MCF 10A (cell line): ENCODE data around the gene GATAD2A. TPM values are rescaled to one million over a fixed set of nuclear protein-coding genes. Genes with fewer than 3 reads are reported as not detected.

Experiments used
- BruUV-seq: library from RNA; stranded (reverse); fragments of 400-500 nt; replicated peaks from 2 replicates; lab custom pipeline; 2021; lab: Mats Ljungman, UMichigan
- CTCF ChIA-PET: fragments of 300-600 bp; sonication (Branson Sonifier 250); formaldehyde crosslinking; extraction: SDS; loops from one replicate; lab custom pipeline; 2021; ENCODE audit warnings: antibody characterized with exemption, inconsistent platforms; lab: Yijun Ruan, JAX
- POLR2A ChIA-PET: fragments of 300-600, 350-650 bp; sonication (Branson Sonifier 250); formaldehyde crosslinking; extraction: SDS; loops from one replicate; lab custom pipeline; 2020; ENCODE audit warnings: antibody characterized with exemption, inconsistent platforms; lab: Yijun Ruan, JAX
- DNase-seq: peaks from one replicate; pipeline ENCODE4 v3.0.0-alpha.2; 2018; ENCODE audit not compliant: unreplicated experiment
- H3K27ac Mint-ChIP-seq: one replicate; pipeline ENCODE4 v1.8.0; 2022; ENCODE audit warnings: mild to moderate bottlenecking, low read depth, mixed read lengths; ENCODE audit not compliant: unreplicated experiment
- H3K27me3 Mint-ChIP-seq: one replicate; pipeline ENCODE4 v1.8.0; 2022; ENCODE audit warnings: mixed read lengths; ENCODE audit not compliant: insufficient read depth, unreplicated experiment
- H3K36me3 Mint-ChIP-seq: one replicate; pipeline ENCODE4 v1.8.0; 2022; ENCODE audit warnings: mild to moderate bottlenecking, moderate library complexity, mixed read lengths; ENCODE audit not compliant: insufficient read depth, unreplicated experiment
- H3K4me1 Mint-ChIP-seq: one replicate; pipeline ENCODE4 v1.8.0; 2022; ENCODE audit warnings: mixed read lengths; ENCODE audit not compliant: insufficient read depth, unreplicated experiment
- H3K4me3 Mint-ChIP-seq: one replicate; pipeline ENCODE4 v1.8.0; 2022; ENCODE audit warnings: mild to moderate bottlenecking, moderate library complexity, mixed read lengths; ENCODE audit not compliant: unreplicated experiment
- H3K9me3 Mint-ChIP-seq: one replicate; pipeline ENCODE4 v1.8.0; 2022; ENCODE audit warnings: mixed read lengths; ENCODE audit not compliant: unreplicated experiment
- CTCF ChIP-seq: fragments of 200-600 bp; IDR thresholded peaks from one replicate; pipeline ENCODE4 v1.8.0; 2022; ENCODE audit warnings: antibody characterized with exemption, mild to moderate bottlenecking; ENCODE audit not compliant: unreplicated experiment
- intact Hi-C: fragments of 100-400 bp; cut with micrococcal nuclease; formaldehyde crosslinking; loops from 2 replicates; pipeline ENCODE4 v1.14.1; 2022
- total RNA-seq: library from RNA; stranded (reverse); gene quantifications from 2 replicates; pipeline ENCODE4 v1.2.3, GENCODE V29; 2022

The GATAD2A gene
- total RNA-seq, 1 experiment from 2014 or later, result 91.5 TPM

- H3K27ac Mint-ChIP-seq, result no peak overlapping the region
These were observed 75.2 kb downstream of the GATAD2A start for GRCh38 chr19:19480688-19481087.

GRCh38 chr19:19482809-19483596, 77.5 kb downstream of the GATAD2A start:
- no peak overlapping the region for H3K4me3 Mint-ChIP-seq
- H3K27me3 Mint-ChIP-seq, result no peaks in the 10 kb centered on the region
- intact Hi-C loops, result no loop called here
- H3K36me3 Mint-ChIP-seq, result peaks cover 28% of the 10 kb centered on the region
- H3K9me3 Mint-ChIP-seq, result no peaks in the 10 kb centered on the region
- POLR2A ChIA-PET, result interaction anchor here (1.2 kb wide), 1 partner anchor 78 kb away, joined by 3 read pairs; the partner anchor contains the start of gene GATAD2A
- H3K4me1 Mint-ChIP-seq, result no peaks in the 10 kb centered on the region
- CTCF ChIA-PET, result interaction anchor here (0.5 to 4.5 kb wide), 4 partner anchors 7 to 327 kb away, joined by 3 to 30 read pairs (median 4); no protein-coding TSS in a partner anchor
- BruUV-seq, result no TSS peak
- no peak for TF ChIP-seq CTCF
- H3K27ac Mint-ChIP-seq, result no peak overlapping the region
- DNase-seq, result no peak

More at GRCh38 chr19:19480688-19481087, 75.2 kb downstream of the GATAD2A start:
- ChIA-PET CTCF (interaction anchor here (2.5 to 4.5 kb wide), 2 partner anchors 9 to 119 kb away, joined by 11 to 30 read pairs; no protein-coding TSS in a partner anchor), POLR2A (no interaction called here)
- no peak for DNase-seq
- Mint-ChIP-seq H3K36me3 (peaks cover 28% of the 10 kb centered on the region), H3K4me1 (peaks cover 2% of the 10 kb centered on the region), H3K27me3 (no peaks in the 10 kb centered on the region), H3K4me3 (no peak overlapping the region), H3K9me3 (no peaks in the 10 kb centered on the region)
- no TSS peak for BruUV-seq
- intact Hi-C loops, result no loop called here
- TF ChIP-seq CTCF, result no peak

- ChIA-PET POLR2A (no interaction called here), CTCF (interaction anchor here (0.6 to 7.5 kb wide), 4 partner anchors 34 to 389 kb away, joined by 3 to 176 read pairs (median 4); no protein-coding TSS in a partner anchor)
- H3K4me3 Mint-ChIP-seq, result no peak overlapping the region
- no peaks in the 10 kb centered on the region for H3K9me3 Mint-ChIP-seq
- intact Hi-C loops, result loop anchor here (5.0 kb wide), 1 partner anchor 78 kb away; the partner anchor contains the start of gene GATAD2A
- H3K4me1 Mint-ChIP-seq, result peaks cover 12% of the 10 kb centered on the region
- TF ChIP-seq CTCF, result no peak
- H3K36me3 Mint-ChIP-seq, result peaks cover 24% of the 10 kb centered on the region
- H3K27me3 Mint-ChIP-seq, result no peaks in the 10 kb centered on the region
- H3K27ac Mint-ChIP-seq, result no peak overlapping the region
- no TSS peak for BruUV-seq
- DNase-seq, result no peak
These were observed 79.9 kb downstream of the GATAD2A start for GRCh38 chr19:19485161-19485997.

GRCh38 chr19:19485998-19486290, 80.5 kb downstream of the GATAD2A start:
- no peak overlapping the region for H3K27ac Mint-ChIP-seq
- CTCF ChIA-PET, result interaction anchor here (0.6 to 7.5 kb wide), 2 partner anchors 109 to 121 kb away, joined by 3 to 176 read pairs; no protein-coding TSS in a partner anchor

More at GRCh38 chr19:19485998-19486290, 80.5 kb downstream of the GATAD2A start:
- TF ChIP-seq CTCF, result no peak
- Mint-ChIP-seq H3K4me3 (no peak overlapping the region), H3K36me3 (peaks cover 29% of the 10 kb centered on the region), H3K4me1 (peaks cover 12% of the 10 kb centered on the region), H3K27me3 (no peaks in the 10 kb centered on the region), H3K9me3 (no peaks in the 10 kb centered on the region)
- intact Hi-C loops, result loop anchor here (5.0 kb wide), 1 partner anchor 79 kb away; the partner anchor contains the start of gene GATAD2A
- POLR2A ChIA-PET, result no interaction called here
- BruUV-seq, result no TSS peak
- no peak for DNase-seq
